Left cardiac atrium (tissue), 4 donors: ENCODE data around the gene DYSF. TPM values are rescaled to one million over a fixed set of nuclear protein-coding genes. Genes with fewer than 3 reads are reported as not detected.
"Not testable (repeated sequence)": the region's sequence is repeated elsewhere in the genome, so short reads cannot be mapped to it uniquely, and the experiment has no call there.

Experiments used
- ATAC-seq, 2 donors: fragments of 200-7000 bp; cut with Tn5 transposase; one replicate each; pipeline ENCODE4 v1.9.1; 2020; ENCODE audit warnings: mild to moderate bottlenecking in 2 of 2, moderate library complexity in 2 of 2
- DNase-seq: peaks from one replicate; pipeline ENCODE4 v3.0.0-alpha.2; 2020
- intact Hi-C, 2 donors: fragments of 100-400 bp; cut with DNase I; formaldehyde crosslinking; loops; one replicate each; pipeline versions ENCODE4 v1.14.1 to v1.15.1; 2022 to 2023
- total RNA-seq, 2 donors: library from RNA; stranded (reverse); fragmentation: NEBNext Ultra II Directional; extraction: Animal tissue kit (Norgen Biotek cat#: 25700); gene quantifications; one replicate each; pipeline ENCODE4 v1.2.1, GENCODE V29; 2021
- donor health status: DM: no; HTN: yes; CAD: no.
- donor health status: DM: no; HTN: yes; CAD: no; lungs with severe emphysema.
- donor health status: DM: yes; HTN: yes; CAD: no.
- donor health status: Dilated cardiomyopathy.

Gene DYSF
- total RNA-seq, 2 donors from 2014 or later, result 36.8 to 45.8 TPM

DNA sequence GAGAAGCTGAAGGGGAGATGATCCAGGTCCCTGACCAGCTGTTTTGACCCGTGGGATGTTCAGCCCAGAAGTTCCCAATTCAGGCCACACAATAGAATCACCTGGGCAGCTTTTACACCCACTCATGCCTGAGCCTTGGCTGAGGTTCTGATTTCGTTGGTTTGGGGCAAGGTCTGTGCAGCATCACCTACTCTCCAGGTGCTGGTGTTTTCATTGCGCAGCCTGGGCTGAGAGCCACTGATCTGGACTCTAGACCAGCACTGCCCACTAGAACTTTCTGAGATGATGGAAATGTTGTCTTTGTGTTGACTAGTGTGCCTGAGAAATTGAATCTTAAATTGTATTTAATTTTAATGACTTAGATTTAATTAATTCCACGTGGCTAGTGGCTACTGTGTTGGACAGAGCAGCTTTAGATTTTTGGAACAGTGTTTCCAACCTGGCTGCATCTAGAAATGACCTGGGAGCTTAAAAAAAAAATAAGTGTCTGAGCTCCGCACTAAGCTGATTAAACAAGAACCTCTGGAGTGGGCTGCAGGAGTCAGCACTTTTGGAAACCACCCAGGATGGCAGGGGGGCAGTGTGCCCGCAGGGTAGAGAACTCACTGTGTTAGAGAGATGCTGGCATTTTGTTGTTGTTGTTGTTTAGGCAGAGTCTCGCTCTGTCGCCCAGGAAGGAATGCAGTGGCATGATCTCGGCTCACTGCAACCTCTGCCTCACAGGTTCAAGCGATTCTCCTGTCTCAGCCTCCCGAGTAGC lies 33.7 kb downstream of the DYSF start:
- intact Hi-C loops, result no loop called here

DNA sequence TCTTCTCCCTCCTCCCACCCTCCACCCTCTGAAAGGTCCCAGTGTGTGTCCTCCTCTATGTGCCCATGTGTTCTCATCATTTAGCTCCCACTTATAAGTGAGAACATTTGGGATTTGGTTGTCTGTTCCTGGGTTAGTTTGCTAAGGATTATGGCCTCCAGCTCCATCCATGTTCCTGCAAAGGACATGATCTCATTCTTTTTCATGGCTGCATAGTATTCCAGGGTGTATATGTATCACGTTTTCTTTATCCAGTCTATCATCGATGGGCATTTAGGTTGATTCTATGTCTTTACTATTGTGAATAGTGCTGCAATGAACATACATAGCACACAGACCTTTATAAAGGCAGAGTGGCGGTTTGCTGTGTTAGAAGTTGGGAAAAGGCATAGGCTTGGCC lies 38.2 kb downstream of the DYSF start:
- DNase-seq, ATAC-seq, intact Hi-C loops: not testable (repeated sequence)

More for the DNA sequence above, 33.7 kb downstream of the DYSF start:
- DNase-seq (no peak), ATAC-seq (no peak)

DNA sequence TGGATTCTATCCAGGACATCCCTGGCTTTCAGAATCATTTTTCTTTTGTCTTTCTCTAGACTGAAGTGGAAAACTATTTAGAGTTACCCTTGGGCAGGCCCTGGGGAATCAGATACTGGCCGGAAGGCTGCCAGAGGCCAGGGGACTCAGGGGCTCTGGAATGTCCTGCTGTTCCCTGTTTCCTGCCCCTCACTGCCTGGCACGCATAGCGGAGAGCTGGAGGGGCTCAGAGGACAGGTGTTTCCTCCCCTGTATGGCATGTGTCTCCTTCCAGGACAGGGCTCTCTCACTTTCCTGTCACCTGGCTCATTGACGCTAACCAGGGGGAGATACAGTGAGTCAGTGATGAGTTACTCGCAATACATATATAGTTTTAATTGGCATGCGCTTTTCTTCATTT lies 38.8 kb downstream of the DYSF start:
- intact Hi-C loops, result no loop called here
- ATAC-seq (peak; percentile 50 to 69), DNase-seq (no peak)

DNA sequence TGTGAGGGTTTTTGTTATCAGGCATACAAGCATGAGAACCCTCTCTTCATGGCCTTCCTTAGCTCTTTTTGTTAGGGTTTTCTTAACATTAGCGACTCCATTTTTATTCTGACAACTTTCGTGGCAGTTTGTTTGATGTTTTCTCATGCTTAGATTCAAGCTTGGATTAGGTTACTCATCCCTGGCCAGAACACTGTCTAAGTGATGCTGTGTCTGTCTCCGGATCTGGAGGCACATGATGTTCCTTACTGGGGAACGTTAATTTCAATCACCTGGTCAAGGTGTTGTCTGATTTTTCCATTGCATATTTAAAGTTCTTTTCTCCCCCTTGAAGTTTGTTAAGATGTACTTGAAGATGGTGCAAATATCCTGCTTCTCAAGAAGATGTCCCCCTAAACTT lies 40.7 kb downstream of the DYSF start:
- intact Hi-C loops, result no loop called here
- DNase-seq (no peak), ATAC-seq (no peak)

DNA sequence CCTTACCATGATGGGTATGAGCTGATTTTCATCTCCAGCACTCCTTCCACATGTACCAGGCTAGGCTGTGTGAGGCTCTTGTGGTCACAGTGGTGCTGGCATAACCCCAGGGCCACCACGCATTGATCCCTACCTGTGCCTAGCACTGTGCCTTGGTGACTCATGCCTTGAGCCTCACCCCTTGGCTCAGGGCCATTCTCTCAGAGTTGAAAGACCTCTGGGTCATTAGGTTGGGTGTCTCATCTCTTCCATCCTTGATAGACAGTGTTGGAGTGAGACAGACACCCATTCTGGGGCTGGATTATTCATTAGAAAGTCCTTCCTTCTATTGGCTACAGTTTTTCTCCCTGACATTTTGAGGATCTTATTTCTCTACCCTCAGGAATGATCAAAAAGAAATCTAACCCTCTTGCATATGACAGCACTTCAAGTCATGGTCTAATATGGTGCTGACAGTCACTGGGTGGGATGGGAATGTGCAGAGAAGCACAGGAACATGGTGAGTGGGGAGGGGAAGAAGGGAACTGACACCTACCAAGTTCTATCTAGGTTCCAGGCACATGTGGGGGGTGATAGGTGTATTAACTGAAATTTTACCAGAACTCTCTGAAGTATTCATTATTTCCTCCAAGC lies 41.3 kb downstream of the DYSF start:
- ATAC-seq (no peak), DNase-seq (no peak)
- intact Hi-C loops, result no loop called here

DNA sequence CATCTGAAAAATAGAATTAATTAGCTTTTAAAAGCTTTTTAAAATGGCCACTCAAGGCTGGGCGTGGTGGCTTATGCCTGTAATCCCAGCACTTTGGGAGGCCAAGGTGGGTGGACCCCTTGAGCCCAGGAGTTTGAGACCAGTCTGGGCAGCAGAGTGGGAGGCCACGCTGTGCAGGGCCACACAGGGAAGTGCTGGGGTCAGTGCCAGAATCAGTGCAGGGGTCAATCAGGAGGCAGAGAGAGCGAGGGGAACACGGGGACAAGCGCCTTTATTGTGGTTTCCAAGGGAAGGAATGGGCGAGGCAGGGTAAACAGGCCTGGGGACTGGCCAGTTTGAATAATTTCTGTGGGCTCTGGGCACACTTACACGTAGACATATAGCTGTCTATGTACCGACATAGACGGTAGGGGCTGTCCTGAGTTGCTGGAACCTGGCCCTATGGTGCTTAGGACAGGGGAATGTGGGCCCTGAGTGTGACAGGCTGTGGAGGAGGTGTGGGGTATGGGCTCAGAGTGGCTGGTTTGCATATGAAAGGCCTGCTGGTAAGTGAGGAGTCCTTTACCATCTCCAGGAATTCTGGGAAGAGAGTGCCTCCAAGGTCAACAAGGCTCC lies 42.9 kb downstream of the DYSF start:
- intact Hi-C loops, result no loop called here
- DNase-seq, result no peak
- peak; percentile 10 to 39 for ATAC-seq

DNA sequence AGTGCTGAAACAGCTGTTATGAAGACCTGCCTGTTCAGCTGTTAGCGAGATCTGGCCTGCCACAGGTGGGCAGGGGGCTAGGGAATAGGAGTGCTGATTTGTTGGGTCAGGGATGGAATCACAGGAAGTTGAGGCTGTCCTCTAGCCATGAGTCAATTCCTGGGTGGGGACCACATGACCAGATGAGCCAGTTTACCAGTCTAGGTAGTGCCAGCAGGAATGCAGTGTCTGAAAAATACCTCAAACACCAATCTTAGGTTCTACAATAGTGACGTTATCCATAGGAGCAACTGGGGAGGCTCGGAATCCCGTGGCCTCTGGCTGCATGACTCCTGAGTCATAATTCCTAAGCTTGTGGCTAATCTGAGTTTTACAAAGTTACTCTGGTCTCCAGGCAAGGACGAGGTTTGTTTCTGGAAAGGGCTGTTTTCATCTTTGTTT lies 44.9 kb downstream of the DYSF start:
- DNase-seq, result no peak
- ATAC-seq, result no peak
- intact Hi-C loops, result no loop called here

DNA sequence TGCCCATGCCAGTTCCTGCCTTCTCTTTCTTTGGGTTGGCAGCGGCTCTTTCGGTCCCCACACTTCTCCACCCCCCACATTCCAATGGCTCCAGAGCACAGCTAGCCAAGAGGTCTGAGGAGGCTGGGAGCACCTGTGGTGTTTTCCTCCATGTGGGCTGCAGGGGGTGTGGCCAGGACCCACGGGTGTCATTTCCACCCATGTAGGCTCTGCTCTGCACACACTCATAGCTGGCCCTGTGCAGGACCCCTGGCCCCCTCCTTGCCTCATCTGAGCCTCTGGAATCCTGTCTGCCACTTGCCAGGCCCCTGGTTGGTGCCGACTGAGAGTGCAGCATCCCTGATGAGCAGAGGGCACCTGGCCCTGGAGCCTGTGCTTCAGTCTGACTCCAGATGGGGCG lies 46.3 kb downstream of the DYSF start:
- DNase-seq, result no peak
- ATAC-seq, result no peak
- intact Hi-C loops, result no loop called here

DNA sequence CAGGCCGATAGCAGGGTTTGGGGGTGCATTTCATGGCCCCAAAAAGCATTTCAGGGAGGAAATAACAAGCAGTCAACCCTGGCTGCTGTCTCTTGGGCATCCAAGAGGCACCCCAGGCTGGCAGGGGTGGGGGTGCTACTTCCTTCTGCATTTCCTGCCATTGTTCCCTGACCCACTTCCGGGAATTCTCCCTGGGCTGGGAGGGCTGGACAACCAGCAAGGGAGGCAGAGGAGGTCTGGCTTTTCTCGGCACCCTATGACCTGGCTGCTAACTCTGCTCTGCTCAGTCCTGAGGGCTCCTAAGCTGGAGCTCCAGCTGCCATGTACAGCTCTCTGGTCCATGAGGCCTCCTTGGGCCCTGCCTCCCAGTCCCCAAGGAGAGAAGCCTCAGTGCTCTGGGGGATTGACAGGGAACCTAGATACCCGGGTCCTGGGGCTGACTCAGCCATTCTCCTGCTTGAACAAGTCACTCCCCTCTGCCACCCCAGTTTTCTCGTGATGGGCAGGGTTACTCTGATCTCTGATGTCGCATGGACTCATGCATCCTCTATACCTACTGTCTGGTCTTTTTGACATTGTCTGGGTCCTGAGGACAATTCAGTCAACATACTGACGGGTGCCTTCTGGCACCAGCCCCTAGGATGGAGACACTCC lies 47.2 kb downstream of the DYSF start:
- intact Hi-C loops, result no loop called here
- DNase-seq, result peak; percentile 72
- peak; percentile 39 to 47 for ATAC-seq

DNA sequence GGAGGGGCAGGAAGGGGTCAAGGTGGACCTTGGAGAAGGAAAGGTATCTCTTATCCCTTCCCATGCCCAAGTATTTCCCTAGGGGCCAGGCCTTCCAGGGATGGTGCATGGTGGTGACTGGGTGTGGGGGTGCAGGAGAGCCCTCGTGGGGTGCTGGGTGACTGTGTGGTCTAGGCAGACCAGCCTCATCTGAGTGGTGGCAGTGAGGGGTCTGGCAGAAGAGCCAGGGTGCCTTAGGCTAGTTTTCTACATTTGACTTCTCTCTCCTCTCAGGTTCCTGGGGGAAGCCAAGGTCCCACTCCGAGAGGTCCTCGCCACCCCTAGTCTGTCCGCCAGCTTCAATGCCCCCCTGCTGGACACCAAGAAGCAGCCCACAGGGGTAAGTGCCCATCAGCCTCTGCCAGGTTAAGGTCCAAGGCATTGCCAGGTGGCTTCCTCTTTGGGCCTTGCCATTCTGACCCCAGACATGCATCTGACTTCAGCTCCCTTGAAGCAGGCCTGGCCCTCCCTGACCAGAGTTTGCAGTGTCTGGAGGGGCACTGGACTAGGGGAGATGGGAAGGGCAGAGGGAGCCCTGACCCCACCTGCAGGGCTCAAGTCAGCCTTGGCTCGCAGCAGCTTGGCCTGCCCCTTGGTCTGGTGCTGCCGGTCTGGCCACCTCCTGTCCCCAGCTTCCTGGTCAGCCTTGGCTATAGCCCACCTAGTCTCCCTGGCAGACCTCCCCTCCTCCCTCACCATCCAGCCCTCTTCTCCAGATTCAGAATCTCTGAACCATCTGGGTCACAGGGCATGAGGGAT lies 49.8 kb downstream of the DYSF start:
- DNase-seq, result no peak
- peak in 1 of 2 donors; percentile 5 for ATAC-seq
- intact Hi-C loops, result no loop called here

DNA sequence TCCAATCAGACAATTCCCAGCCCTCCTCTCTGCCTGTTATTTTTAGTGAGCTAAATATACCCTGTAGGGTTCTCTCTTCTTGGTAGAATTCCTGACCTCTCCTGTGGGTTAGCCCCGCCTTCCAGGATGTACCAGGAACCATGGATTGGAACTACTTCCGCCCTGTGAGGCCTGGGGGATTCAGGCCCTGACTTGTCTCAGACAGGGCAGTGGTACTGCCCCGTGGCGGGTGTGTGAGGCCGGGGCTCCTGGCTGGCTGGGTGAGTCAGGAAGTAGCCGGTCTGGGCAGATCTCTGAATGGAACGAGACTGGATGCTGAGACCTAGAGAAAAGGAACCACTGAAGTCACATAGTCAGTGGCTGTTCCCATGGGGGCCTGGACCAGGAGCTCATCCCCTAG lies 50.5 kb downstream of the DYSF start:
- intact Hi-C loops, result no loop called here
- DNase-seq, result peak; percentile 74
- peak; percentile 52 to 65 for ATAC-seq

DNA sequence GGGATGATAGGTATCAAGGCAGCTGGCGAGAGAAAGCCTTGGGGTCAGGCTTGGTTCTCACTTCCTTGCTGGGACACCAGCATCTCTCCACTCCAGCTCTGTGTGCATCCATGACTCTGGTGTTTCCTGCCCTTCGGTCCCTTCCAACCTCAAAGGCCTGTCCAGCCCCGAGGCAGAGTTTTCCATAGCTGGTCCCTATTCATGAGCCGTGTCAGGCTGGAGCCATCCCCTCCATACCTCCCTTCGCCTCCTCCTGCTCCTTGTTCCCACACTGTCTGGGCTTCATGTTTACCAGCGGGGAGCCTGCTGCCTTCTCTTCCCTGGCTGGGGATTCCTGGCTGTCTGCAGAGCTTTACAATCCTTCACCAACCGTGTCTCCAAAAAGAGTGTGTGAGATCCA lies 51.2 kb downstream of the DYSF start:
- intact Hi-C loops, result loop anchor here in 1 of 2 donors (5.0 kb wide), 1 partner anchor 202 kb away; no protein-coding TSS in a partner anchor
- ATAC-seq (no peak), DNase-seq (no peak)

DNA sequence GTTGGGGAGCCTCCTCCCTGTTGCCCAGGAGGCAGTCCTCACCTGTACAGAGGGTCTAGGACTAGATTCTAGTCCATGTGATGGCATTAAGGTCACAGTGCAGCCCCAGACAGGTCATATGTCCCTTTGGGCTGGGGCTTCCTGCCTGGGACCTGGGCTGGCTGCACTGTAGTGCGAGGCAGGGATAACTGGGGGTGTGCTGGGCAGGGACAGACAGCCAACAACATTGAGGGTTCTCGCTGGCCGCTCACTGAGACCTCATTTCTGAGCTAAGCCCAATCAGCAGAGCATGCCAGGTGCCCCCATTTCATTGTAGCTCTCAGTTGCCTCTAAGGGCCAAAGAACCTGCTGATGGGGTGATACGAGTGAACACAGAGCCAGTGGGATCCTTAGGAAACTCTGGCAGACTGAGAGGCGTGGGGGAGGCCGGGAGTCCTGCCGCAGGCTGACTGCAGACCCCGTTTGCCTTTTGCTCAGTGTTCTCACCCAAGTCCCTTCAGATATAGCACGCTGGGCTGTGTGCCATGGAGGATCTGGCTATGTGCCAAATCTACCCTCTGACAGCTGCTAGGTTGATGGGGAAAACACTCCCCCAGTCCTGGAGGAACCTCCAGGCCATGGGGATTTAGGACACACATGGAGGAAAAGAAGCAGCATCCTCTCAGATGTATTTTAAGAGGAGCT lies 51.9 kb downstream of the DYSF start:
- DNase-seq, result peak; percentile 44
- intact Hi-C loops, result loop anchor here in 1 of 2 donors (5.0 kb wide), 1 partner anchor 203 kb away; no protein-coding TSS in a partner anchor

DNA sequence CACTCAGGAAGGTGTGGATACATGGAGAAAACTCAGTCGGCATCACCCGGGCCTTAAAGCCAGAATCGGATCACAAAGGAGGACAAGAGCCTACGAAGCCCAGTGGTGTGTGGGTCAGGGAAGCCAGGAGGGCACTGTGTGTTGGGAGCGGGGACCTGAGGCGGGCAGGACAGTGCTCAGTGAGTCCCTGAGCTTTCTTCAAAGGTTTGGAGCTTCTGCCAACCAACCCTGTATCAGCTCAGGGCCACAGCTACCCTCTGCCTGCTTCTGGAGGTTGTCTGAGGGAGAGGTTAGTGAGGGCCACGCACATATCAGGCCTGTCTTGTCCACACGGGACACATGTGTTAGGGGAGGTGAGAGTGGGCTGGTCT lies 52.4 kb downstream of the DYSF start:
- ATAC-seq, result peak in 1 of 2 donors; percentile 2

More for the DNA sequence above, 51.9 kb downstream of the DYSF start:
- peak; percentile 28 to 51 for ATAC-seq

DNA sequence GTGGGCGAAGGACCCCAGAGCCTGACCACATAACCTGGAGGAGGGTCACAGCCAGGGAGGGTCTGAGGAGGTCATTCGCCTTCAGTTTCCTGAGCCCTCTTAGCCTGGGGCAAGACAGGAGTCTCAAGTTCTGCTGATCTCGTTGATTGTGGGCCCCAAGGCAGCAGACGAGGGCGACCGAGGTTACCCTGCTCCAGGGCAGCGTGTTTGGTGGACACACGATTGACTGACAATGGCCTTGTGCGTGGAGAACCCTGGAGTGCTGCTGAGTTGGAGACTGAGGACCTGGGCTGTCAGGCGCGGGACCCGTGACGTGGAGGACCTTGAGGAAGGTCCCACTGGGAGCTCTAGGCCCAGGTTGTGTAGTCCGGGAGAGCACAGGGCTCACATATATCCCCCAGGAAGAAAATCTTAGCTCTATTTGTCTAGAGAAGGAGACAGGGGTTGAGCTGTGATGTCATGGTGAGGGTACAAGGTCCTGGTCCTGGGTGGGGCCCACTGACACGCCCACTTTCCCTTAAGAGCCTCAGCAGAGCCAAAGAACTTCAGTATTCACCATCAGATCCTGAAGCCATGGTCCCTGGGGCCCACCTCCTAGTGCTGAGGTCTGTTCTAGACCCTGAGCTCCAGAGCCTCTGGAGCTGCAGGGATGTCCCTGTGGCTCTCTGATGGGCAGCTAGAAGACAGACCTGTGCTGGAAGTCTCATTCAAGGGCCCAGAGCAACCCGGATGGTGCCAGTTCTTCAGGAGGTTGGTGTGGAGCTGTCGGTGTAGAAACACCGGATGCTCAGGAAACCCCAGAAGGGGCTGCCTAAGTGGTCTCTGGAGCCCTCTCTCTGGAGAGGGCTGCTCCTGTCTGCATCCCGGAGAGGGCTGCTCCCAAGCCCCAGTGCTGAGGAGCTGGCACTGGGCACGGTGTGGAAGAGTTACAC lies 53.1 kb downstream of the DYSF start:
- ATAC-seq (no peak), DNase-seq (no peak)
- intact Hi-C loops, result loop anchor here (2.0 to 5.0 kb wide), 2 partner anchors 46 to 204 kb away; no protein-coding TSS in a partner anchor

More for the DNA sequence above, 52.4 kb downstream of the DYSF start:
- DNase-seq, result no peak
- intact Hi-C loops, result loop anchor here (2.0 to 5.0 kb wide), 2 partner anchors 45 to 203 kb away; no protein-coding TSS in a partner anchor

DNA sequence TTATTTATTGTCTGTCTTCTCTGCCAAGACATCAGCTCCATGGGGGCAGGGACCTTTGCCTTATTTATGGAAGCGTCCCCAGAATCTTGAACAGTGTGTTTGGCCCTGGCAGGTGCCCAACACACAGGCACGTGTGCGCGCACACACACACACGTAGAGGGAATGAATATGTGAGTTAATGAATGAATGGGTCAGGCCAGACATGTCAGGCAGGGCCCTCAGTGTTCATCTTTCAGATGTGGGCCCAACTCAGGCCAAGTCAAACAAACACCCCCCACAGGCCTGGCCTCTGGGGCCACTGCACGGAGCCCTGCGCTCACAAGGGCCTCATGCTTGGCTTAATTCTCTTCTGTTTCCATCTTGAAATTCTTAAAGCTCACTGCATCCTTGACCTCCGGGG lies 54.1 kb downstream of the DYSF start:
- no peak for ATAC-seq
- intact Hi-C loops, result loop anchor here (2.0 to 5.0 kb wide), 2 partner anchors 47 to 205 kb away; no protein-coding TSS in a partner anchor
- no peak for DNase-seq
